ENCODE measurements around the gene MBD5. TPM values are rescaled to one million over a fixed set of nuclear protein-coding genes. Genes with fewer than 3 reads are reported as not detected.
A peak's percentile ranks its signal among the peaks of the same experiment; 100 is the strongest.
"Not testable (repeated sequence)": the region's sequence is repeated elsewhere in the genome, so short reads cannot be mapped to it uniquely, and the experiment has no call there.

Gene MBD5
- polyA plus RNA-seq (2012; ENCODE audit: insufficient read depth, insufficient read length) = 12.6 TPM

DNA sequence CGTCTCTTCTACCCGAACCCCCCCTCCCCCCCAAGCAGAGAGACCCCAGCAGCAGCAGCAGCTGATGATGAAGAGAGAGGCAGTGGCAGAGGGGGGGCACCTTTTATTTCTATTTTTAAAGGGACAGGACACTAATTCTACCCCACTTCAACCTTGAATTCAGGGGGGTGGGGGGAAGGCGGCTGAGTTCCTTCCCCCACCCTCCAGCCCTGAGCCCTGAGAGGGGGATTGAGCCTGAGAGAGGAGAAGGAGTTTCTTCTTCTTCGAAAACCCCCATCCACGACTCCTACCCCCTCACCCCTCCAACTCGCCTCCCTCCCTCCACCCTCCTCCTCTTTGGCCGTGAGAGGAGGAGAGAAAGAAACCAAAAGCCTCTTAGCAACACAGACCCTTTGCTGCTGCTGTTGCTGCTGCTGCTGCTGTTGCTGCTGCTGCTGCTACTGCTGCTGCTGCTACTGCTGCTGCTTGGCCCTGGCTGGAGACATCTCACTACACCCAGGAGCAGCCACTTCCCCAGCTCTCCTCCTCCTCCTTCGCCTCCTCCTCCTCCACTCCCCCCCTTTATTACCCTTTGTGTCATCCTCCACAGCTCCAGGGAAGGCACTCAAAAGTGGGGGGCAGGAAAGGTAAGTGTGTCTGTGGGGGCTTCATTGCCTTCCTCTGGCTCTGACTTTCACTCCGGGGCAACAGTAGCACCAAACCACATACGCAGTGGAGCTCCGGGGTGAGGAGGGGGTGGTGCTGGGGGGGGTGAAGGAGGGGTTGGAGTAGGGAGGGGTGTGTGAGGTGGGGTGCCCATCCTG is at the start of gene MBD5:
Gene MBD5, plus strand, starts transcription at position 33 of the 803 bp plus-strand sequence.
- peak within 1 kb of the TSS; percentile 98 for H3K4me3 ChIP-seq (ENCODE audit: low read length)
- peak; percentile 56 for DNase-seq (ENCODE audit: low read depth, low spot score)

DNA sequence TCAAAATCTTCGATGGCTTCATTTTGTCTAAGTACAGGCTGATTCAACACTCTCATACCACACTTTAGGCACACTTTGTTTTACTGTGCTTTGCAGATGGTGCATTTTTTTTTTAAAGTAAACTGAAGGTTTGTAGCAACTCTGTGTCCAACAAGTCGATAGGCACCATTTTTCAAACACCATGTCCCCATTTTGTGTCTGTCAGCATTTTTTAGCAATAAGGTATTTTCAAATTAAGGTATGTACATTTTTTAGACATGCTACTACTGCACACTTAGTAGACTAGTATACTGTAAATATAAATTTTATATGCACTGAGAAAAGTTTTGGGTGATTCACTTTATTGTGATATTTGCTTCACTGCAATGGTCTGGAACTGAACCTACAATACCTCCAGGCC is 44.8 kb upstream of the MBD5 start:
- H3K4me3 ChIP-seq (ENCODE audit: low read length) = no peak overlapping the region
- DNase-seq (ENCODE audit: low read depth, low spot score) = no peak

DNA sequence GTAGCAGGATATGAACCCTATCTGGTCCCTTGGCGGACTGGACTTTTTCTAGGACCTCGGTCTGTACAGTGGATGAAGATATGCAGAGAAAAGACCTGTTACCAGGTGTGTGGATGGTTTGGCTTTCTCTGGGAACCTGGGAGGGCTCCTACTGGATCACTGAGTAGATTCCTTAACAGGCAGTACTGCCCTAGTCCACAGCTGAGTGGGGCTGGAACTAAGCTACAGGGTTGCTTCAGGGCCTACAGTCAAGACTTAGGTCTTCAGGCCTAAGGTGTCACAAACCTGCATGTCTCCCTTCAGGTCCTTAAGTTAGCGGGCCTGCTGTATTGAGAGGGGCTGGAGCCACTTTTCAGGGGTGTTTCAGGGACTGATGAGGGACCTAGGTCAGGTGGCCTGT is 43.2 kb upstream of the MBD5 start:
- H3K4me3 ChIP-seq (ENCODE audit: low read length) = no peak overlapping the region
- no peak for DNase-seq (ENCODE audit: low read depth, low spot score)

DNA sequence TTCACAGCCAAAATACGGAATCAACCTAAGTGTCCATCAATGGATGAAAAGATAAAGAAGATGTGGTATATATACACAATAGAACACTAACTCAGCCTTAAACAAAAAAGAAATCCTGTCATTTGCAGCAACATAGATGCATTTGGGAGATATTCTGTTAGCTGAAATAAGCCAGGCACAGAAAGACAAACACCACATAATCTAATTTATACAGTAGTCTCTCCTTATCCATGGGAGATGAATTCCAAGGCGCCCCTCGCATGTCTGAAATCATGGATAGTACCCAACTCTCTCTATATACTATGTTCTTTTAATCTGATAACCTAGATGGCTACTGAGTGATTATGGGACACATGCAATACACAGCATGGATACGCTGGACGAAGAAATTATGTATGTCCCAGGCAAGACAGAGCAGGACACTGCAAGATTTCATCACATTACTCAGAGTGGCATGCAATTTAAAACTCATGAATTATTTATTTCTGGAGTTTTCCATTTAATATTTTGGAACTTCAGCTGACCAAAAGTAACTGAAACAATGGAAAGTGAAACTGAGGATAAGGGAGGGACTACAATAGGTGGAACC is 39.9 kb upstream of the MBD5 start:
- DNase-seq (ENCODE audit: low read depth, low spot score) = no peak

DNA sequence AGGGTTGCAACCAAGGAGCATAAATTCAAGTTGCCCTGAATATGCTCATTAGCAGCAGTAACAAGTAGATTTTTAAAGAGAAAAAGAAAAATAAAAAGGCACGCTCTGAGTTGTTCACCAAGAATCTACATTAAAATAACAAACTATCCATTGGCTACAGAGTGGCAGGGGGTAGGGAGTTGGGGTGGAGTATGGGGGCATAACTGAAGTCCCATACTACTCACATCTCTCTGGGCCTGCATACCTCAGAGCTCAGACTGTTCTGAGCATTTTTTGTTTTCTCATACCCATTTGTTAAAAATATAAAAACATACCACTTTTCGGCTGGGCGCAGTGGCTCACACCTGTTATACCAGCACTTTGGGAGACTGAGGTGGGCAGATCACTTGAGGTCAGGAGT is 31.8 kb upstream of the MBD5 start:
- H3K4me3 ChIP-seq (ENCODE audit: low read length) = no peak overlapping the region
- no peak for DNase-seq (ENCODE audit: low read depth, low spot score)

More for the DNA sequence above, 39.9 kb upstream of the MBD5 start:
- H3K4me3 ChIP-seq (ENCODE audit: low read length) = no peak overlapping the region

DNA sequence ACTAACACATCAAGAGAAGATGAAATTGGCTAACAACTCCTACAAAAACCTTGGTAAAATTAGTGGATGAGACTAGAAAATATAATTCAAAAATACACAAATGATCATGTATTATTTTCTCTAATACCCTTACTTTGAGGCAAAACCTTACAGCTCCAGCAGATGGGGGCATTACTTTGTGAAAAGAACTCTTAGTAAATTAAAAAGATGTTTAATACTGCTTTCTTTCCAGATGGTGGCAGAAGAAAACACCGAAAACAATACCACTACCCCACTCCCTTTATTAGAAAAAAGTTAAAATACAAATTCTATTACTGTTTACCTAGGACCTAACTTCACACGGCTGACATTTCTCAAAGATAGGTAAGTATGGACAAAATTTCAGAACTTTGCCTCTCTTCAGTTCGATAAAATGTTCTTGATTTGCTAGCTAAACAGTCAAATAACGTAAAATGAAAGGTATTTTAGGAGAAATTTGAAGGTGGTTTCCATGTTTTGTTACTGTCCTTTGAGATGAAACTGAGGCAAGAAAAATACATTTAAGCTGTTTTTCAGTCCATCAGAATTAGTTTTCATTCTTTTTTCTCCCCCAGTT is 31.0 kb upstream of the MBD5 start:
- DNase-seq (ENCODE audit: low read depth, low spot score) = peak; percentile 38
- no peak overlapping the region for H3K4me3 ChIP-seq (ENCODE audit: low read length)

DNA sequence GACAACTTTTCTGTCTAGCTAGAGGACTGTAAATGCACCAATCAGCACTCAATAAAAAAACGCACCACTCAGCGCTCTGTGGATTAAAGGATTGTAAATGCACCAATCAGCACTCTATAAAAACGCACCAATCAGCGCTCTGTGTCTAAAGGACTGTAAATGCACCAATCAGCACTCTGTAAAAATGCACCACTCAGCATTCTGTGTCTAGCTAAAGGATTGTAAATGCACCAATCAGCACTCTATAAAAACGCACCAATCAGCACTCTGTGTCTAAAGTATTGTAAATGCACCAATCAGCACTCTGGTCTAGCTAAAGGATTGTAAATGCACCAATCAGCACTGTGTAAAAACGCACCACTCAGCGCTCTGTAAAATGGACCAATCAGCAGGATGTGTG is 25.9 kb upstream of the MBD5 start:
- H3K4me3 ChIP-seq (ENCODE audit: low read length); DNase-seq (ENCODE audit: low read depth, low spot score): not testable (repeated sequence)

DNA sequence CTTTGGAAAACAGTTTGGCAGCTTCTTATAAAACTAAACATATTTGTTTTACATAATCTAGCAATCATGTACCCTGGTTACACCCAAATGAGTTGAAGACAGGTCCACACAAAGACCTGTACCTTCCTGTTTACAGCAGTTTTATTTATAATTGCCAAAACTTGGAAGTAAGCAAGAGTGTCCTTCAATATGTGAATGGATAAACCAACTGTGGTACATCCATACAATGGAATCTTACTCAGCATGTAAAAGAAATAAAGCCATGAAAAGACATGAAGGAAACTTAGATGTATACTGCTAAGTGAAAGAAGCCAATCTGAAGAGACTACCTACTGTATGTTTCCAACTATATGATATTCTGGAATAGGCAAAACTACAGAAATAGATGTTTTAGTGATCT is 24.1 kb upstream of the MBD5 start:
- H3K4me3 ChIP-seq (ENCODE audit: low read length) = no peak overlapping the region
- no peak for DNase-seq (ENCODE audit: low read depth, low spot score)

DNA sequence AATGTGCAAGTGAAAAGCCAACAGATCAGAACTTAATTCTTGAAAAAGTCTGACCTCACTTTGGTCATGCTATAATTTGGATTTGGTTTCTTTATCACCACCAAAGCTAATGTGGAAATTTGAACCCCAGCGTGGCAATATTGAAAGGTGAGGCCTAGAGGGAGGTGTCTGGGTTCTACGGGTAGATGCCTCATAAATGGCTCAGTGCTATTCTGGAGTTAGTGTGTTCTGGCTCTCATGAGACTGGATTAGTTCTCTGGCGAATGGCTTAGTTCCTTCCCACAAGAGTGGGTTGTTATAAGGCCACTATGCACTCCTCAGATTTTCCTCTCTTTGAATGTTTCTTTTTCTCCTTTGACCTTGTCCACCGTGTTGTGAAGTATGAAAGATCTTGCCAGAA is 22.7 kb upstream of the MBD5 start:
- H3K4me3 ChIP-seq (ENCODE audit: low read length) = no peak overlapping the region
- DNase-seq (ENCODE audit: low read depth, low spot score) = no peak

DNA sequence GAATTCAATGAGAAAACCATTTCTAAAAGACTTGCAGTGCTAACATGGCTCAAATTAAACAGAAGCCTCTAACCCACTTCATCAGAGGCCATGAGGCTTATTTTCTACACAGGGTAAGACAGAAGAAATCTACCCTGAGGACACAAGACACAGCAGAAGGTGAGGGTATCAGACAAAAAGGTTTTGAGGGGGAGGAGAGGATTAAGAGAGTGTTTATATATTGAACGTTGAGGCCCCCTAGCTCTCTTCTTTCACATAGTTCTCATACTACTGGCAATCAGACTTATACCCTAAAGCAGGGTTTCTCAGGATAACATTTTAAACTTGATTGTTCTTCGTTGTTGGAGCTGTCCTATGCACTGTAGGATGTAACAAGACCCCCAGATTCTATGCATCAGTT is 21.8 kb upstream of the MBD5 start:
- DNase-seq (ENCODE audit: low read depth, low spot score) = no peak

DNA sequence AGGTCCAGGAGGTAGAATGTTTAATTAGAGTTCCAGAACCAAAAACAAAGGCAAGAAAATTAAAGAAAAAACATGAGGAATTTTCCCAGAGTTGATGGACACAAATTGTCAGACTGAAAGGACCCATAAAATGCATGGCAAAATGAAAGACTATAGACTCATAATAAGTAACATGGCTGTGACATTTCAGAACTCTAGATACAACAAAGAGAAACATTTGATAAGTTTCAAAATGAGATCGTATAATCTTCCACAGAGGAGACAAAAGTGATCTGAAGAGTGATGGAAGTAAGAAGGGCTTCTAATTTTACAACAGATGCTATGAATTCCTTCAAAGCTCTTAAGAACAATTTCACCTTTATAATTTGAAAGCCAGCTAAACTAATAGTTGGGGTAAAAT is 20.8 kb upstream of the MBD5 start:
- no peak for DNase-seq (ENCODE audit: low read depth, low spot score)
- H3K4me3 ChIP-seq (ENCODE audit: low read length) = no peak overlapping the region

More for the DNA sequence above, 21.8 kb upstream of the MBD5 start:
- no peak overlapping the region for H3K4me3 ChIP-seq (ENCODE audit: low read length)

DNA sequence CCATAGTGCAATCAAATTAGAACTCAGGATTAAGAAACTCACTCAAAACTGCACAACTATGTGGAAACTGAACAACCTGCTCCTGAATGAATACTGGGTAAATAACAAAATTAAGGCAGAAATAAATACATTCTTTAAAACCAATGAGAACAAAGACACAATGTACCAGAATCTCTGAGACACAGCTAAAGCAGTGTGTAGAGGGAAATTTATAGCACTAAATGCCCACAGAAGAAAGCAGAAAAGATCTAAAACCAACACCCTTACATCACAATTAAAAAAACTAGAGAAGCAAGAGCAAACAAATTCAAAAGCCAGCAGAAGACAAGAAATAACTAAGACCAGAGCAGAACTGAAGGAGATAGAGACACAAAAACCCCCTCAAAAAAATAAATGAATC is 18.5 kb upstream of the MBD5 start:
- H3K4me3 ChIP-seq (ENCODE audit: low read length); DNase-seq (ENCODE audit: low read depth, low spot score): not testable (repeated sequence)

DNA sequence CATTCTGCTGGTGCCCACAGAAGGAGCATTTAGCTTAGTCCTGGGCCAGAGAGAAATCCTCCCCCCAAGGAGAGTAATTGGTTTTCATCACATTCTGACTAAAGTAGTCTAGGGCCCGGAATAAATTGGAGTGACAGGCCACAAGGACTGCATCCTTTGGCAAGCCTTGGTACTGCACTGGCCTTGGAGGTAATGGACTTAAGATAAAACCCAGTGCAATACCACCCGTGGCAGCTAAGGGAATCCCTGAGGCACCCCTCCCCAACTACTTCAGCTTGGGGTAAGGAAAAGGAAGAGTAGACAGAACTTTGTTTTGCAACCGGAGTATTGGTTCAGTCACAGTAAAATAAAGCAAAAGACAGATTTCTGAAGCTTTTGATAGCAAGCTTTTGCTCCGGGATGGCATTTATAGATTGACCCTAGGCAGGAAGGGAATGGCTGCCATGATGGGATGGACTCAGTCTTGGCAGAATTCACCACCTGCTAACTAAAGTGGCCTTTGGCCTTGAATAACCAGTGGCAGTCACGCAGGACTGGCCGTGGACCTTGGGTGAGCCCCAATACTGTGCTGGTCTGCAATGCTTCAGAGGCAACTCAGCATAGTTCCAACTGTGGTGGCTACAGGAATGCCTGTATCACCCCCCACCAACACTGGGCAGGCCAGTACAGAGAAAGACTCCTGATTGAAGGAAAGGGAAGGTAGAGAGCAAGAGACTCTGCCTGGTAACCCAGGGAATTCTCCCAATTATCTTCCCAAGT is 14.5 kb upstream of the MBD5 start:
- no peak overlapping the region for H3K4me3 ChIP-seq (ENCODE audit: low read length)
- no peak for DNase-seq (ENCODE audit: low read depth, low spot score)

DNA sequence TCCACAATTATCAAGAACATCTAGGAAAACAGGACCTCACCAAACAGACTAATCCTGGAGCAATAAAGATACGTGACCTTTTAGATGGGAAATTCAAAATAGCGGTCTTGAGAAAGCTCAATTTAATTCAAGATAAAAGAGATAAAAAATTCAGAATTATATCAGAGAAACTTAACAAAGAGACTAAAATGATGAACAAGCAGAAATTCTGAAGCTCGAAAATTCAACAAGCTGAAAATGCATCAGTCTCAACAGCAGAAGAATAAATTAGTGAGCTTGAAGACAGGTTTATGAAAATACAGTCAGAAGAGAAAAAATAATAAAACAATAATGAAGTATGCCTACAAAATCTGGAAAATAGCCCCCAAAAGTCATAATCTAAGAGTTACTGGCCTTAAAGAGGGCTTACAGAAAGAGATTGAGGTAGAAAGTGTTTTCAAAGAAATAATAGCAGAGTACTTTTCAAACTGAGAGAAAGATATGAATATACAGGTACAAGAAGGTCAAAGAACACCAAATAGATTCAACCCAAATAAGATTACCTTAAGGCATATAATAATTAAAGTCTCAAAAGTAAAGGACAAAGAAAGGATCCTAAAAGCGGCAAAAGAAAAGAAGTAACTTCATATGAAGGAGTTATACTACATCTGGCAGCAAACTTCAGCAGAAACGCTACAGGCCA is 13.5 kb upstream of the MBD5 start:
- no peak for DNase-seq (ENCODE audit: low read depth, low spot score)
- H3K4me3 ChIP-seq (ENCODE audit: low read length) = no peak overlapping the region

DNA sequence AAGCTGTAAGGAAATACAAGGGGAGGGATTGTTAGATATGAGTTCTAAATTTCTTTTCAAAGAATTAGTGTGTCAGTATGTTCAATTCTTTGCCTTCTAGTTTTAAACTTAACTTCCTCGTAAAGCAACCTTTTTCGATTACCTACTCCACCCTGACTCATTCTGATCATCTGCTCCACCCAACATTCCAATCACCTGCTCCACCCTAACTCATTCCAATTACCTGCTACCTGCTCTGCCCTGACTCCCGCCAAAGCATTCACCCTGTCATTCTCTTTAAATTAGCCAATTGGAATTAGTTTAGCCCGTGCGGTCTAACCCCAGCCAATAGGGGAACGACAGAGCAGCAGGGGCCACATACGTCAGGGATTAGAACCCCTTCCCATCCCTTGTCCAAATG is 12.5 kb upstream of the MBD5 start:
- H3K4me3 ChIP-seq (ENCODE audit: low read length); DNase-seq (ENCODE audit: low read depth, low spot score): not testable (repeated sequence)

DNA sequence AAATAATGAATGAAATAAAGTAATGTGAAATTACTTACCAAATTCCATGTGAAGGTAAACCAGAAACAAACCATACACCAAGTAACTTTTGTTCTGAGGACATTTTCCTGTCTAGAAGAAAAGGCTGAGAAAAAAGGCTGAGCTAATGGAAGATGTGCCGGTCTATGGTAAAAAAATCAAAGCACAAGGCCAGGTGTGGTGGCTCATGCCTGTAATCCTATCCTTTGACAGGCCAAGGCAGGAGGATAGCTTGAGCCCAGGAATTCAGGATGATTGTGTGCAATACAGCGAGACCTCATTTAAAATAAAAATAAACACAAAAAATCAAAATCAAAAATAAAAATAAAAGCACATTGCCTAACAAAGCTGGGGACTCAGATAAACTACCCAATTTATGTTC is 7.0 kb upstream of the MBD5 start:
- no peak overlapping the region for H3K4me3 ChIP-seq (ENCODE audit: low read length)
- no peak for DNase-seq (ENCODE audit: low read depth, low spot score)

DNA sequence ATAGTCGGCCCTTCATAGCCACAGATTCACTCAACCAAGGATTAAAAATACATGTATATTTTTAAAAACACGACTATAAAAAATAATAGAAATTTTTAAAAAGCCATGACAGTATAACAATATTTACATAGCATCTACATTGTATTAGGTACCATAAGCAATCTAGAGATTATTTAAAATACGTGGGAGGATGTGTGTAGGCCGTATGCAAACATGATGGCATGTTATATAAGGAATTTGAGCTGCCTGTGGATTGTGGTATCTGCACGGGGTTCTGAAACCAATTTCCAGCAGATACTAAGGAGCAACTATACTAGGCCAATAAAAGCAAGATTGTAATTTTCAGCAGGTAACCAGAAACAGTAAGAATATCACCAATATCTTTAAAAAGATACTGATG is 6.3 kb upstream of the MBD5 start:
- H3K4me3 ChIP-seq (ENCODE audit: low read length) = no peak overlapping the region
- no peak for DNase-seq (ENCODE audit: low read depth, low spot score)

DNA sequence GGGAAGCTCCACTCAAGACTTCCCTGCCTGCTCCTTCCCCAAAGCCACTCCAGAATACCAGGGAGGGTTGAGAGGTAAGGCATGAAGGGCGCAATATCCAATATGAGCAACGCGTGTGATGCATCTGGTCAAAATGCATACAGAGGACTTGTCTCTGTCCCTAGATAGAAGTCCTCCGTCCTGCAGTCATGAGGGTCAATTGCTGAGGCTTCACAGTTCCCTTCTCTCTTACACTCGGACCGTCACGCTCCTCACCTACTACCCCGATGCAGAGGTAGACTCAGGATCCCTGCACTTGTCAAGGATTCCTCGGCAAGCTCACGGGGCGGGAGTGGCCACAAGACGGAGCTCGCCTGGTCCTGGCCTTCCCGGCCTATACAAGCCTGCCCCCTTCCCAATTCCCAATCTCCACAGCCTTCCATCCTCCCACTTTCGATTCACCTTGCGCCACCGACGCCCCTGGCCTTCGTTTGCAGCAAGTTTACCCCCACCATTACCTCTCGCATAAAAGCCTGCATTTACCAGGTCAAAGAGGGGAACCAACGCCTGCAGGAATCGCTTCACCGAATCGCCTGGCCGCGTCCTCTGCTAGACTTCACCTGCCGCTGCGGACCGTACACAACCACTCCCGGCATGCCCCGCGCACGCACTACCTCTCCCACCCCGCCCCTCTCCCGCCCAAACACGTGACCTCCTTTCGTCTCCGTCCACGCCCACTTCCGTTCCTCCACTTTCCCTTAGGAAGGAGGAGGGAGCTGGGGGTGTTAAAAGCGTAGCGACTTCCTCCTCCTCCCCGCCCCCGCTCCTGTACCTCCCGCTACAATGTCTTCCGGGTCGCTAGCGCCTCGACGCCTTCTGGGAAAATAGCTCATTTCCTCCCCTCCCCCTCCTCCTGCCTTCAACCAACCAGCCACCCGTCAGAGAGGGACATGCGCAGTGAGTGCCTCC is 506 bp upstream of the MBD5 start, which contains the start of gene ORC4:
Gene ORC4, minus strand, starts transcription at position 627 of the 948 bp plus-strand sequence. CDS start 44,779 bp downstream, outside the sequence.
- DNase-seq (ENCODE audit: low read depth, low spot score) = peak; percentile 99

More for the DNA sequence above, 506 bp upstream of the MBD5 start, which contains the start of gene ORC4:
- peak within 1 kb of the TSS; percentile 98 for H3K4me3 ChIP-seq (ENCODE audit: low read length)

Measured in Jurkat, Clone E6-1 (cell line).